Effector memory CD4-positive, alpha-beta T cell (primary cell): ENCODE data around the gene EHD4.
A peak's percentile ranks its signal among the peaks of the same experiment; 100 is the strongest.

ENCODE experiments used
- DNase-seq, 3 donors: peaks; one replicate each; pipeline ENCODE4 v3.0.0-alpha.2; 2020
- H3K27ac ChIP-seq: 2 replicates; pipeline ENCODE4 v1.7.0; 2013; ENCODE audit warnings: mild to moderate bottlenecking, low read length, moderate library complexity; ENCODE audit not compliant: insufficient read depth, poor library complexity, severe bottlenecking
- H3K27me3 ChIP-seq: replicated peaks from 2 replicates; pipeline ENCODE4 v1.7.0; 2013; ENCODE audit warnings: mild to moderate bottlenecking, low read length; ENCODE audit not compliant: insufficient read depth, control insufficient read depth, poor library complexity, severe bottlenecking
- H3K36me3 ChIP-seq: 2 replicates; pipeline ENCODE4 v1.7.0; 2013; ENCODE audit warnings: mild to moderate bottlenecking, low read length, moderate library complexity; ENCODE audit not compliant: control insufficient read depth, insufficient read depth
- H3K4me1 ChIP-seq: 2 replicates; pipeline ENCODE4 v1.7.0; 2013; ENCODE audit warnings: low read length, mild to moderate bottlenecking; ENCODE audit not compliant: control insufficient read depth, insufficient read depth, poor library complexity, severe bottlenecking
- H3K4me3 ChIP-seq: 2 replicates; pipeline ENCODE4 v1.7.0; 2013; ENCODE audit warnings: low read length, low read depth, mild to moderate bottlenecking; ENCODE audit not compliant: insufficient read depth, poor library complexity, severe bottlenecking
- H3K9me3 ChIP-seq: 2 replicates; pipeline ENCODE4 v1.7.0; 2013; ENCODE audit warnings: mild to moderate bottlenecking, low read length, moderate library complexity; ENCODE audit not compliant: control insufficient read depth

Gene EHD4

GRCh38 chr15:41949401-41950126, 22.8 kb downstream of the EHD4 start:
- H3K4me1 ChIP-seq = no peaks in the 10 kb centered on the region
- no peak for DNase-seq
- no peaks in the 10 kb centered on the region for H3K9me3 ChIP-seq
- peaks cover 38% of the 10 kb centered on the region for H3K36me3 ChIP-seq
- H3K4me3 ChIP-seq = no peak overlapping the region
- no peak overlapping the region for H3K27ac ChIP-seq
- no peaks in the 10 kb centered on the region for H3K27me3 ChIP-seq

GRCh38 chr15:41948490-41948889, 23.9 kb downstream of the EHD4 start:
- H3K4me3 ChIP-seq = no peak overlapping the region
- no peaks in the 10 kb centered on the region for H3K4me1 ChIP-seq
- H3K27me3 ChIP-seq = no peaks in the 10 kb centered on the region
- H3K9me3 ChIP-seq = no peaks in the 10 kb centered on the region
- no peak for DNase-seq
- H3K27ac ChIP-seq = no peak overlapping the region
- H3K36me3 ChIP-seq = peaks cover 34% of the 10 kb centered on the region

GRCh38 chr15:41946970-41947369, 25.4 kb downstream of the EHD4 start:
- peaks cover 31% of the 10 kb centered on the region for H3K36me3 ChIP-seq
- no peak for DNase-seq
- no peaks in the 10 kb centered on the region for H3K4me1 ChIP-seq
- no peak overlapping the region for H3K27ac ChIP-seq
- no peaks in the 10 kb centered on the region for H3K27me3 ChIP-seq
- no peaks in the 10 kb centered on the region for H3K9me3 ChIP-seq
- no peak overlapping the region for H3K4me3 ChIP-seq

- no peaks in the 10 kb centered on the region for H3K9me3 ChIP-seq
- H3K4me3 ChIP-seq = no peak overlapping the region
- H3K27me3 ChIP-seq = no peaks in the 10 kb centered on the region
- no peak for DNase-seq
- no peak overlapping the region for H3K27ac ChIP-seq
- peaks cover 36% of the 10 kb centered on the region for H3K36me3 ChIP-seq
- H3K4me1 ChIP-seq = peaks cover 4% of the 10 kb centered on the region
Observed at GRCh38 chr15:41945731-41946130, 26.6 kb downstream of the EHD4 start.

GRCh38 chr15:41945221-41945620, 27.1 kb downstream of the EHD4 start:
- DNase-seq = no peak
- peaks cover 33% of the 10 kb centered on the region for H3K36me3 ChIP-seq
- H3K27me3 ChIP-seq = no peaks in the 10 kb centered on the region
- H3K4me1 ChIP-seq = peaks cover 9% of the 10 kb centered on the region
- H3K9me3 ChIP-seq = no peaks in the 10 kb centered on the region
- no peak overlapping the region for H3K27ac ChIP-seq
- H3K4me3 ChIP-seq = no peak overlapping the region

GRCh38 chr15:41944313-41944940, 27.9 kb downstream of the EHD4 start:
- no peaks in the 10 kb centered on the region for H3K9me3 ChIP-seq
- H3K36me3 ChIP-seq = peaks cover 27% of the 10 kb centered on the region
- H3K4me1 ChIP-seq = peaks cover 9% of the 10 kb centered on the region
- no peak overlapping the region for H3K4me3 ChIP-seq
- no peak for DNase-seq
- H3K27ac ChIP-seq = no peak overlapping the region
- no peaks in the 10 kb centered on the region for H3K27me3 ChIP-seq

- Histone ChIP-seq H3K36me3 (peaks cover 27% of the 10 kb centered on the region), H3K27me3 (no peaks in the 10 kb centered on the region), H3K9me3 (no peaks in the 10 kb centered on the region), H3K4me3 (no peak overlapping the region), H3K27ac (no peak overlapping the region), H3K4me1 (peaks cover 9% of the 10 kb centered on the region)
- DNase-seq = no peak
Observed at GRCh38 chr15:41943543-41944312, 28.6 kb downstream of the EHD4 start.

GRCh38 chr15:41942886-41943285, 29.5 kb downstream of the EHD4 start:
- DNase-seq = no peak
- no peaks in the 10 kb centered on the region for H3K27me3 ChIP-seq
- no peak overlapping the region for H3K4me3 ChIP-seq
- H3K27ac ChIP-seq = peak overlapping the region; percentile 5
- peaks cover 16% of the 10 kb centered on the region for H3K4me1 ChIP-seq
- peaks cover 27% of the 10 kb centered on the region for H3K36me3 ChIP-seq
- no peaks in the 10 kb centered on the region for H3K9me3 ChIP-seq

GRCh38 chr15:41941644-41942415, 30.5 kb downstream of the EHD4 start:
- Histone ChIP-seq H3K4me3 (no peak overlapping the region), H3K27ac (no peak overlapping the region), H3K36me3 (peaks cover 27% of the 10 kb centered on the region), H3K4me1 (peaks cover 27% of the 10 kb centered on the region), H3K27me3 (no peaks in the 10 kb centered on the region), H3K9me3 (no peaks in the 10 kb centered on the region)
- DNase-seq = no peak
